NOMO-1 treated with dmso at 0.1 percent for 144 hours (cell line): ENCODE measurements around the gene DRD3.

Experiments used
- DNase-seq: peaks from one replicate; lab custom pipeline; 2025; ENCODE audit not compliant: unreplicated experiment; lab: John Stamatoyannopoulos, UW

Gene DRD3

DNA sequence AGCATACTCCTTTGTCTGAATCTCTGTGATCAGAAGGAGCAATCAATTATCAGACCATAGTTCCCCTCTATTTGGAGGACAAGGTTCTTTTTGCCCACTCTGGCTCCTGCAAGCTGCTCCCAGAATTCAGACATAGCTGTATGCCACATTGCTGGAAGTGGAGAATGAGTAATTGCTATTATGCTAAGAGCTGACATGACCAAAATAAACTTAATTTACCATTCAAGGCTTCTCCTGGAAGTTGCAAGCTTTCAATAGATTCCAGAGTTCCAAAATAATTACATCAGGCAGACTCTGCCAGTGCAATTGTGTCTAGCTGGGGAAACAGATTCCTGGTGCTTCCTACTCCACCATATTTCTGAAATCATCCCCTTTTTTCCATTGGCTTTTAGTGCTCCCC lies 7.6 kb upstream of the DRD3 start:
- no peak for DNase-seq

DNA sequence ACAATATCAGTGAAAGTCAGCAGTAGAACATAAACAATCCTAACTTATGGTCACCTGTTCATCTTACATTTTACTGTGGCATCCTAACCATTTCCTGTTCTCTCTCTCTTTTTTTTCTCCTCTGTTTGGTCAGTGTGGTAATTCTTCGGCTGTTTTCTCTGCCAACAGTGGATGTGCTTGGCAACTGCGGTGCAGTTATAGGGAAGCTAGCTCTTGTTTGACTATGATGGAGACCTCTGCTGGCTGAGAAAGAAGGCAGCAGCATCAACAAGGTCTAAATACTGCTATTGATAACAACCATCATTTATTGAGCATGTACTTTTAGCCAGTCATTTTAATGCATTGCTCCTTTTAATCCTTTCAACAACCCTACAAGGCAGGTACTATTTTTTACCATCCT lies 723 bp upstream of the DRD3 start:
- DNase-seq: no peak

DNA sequence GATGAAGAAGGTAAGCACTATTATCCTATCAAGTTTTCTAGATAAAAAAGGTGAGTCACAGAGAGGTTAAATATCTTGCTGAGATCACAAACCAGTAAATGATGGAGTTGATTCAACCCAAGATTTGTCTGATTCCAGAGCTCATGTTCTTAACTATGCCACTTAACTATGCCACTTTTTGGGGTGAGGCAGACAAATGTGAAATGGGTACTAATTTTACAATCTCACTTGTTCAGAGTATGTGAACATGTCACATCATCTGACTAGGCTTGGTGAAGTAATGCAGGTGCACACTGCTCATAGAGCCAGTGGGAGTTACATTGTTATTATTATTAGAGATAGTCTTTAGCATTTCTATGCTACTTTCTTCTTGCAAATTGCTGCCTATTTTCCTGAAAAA lies 2.0 kb downstream of the DRD3 start:
- DNase-seq: no peak

DNA sequence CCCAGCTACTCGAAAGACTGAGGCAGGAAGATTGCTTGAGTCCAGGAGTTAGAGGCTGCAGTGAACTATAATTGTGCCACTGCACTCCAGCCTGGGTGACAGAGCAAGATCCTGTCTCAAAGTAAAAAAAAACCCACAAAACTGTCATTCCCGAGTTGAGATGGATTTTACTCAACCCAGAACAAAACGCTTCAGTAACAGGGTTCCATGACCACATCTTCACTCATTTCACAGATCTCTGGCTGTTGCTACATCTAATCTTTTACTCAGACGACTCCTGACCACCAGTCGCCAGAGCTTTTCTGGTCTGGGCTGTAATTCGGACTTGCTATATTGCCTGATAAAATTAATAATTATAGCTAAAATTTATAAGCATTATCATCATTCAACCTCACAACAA lies 2.4 kb downstream of the DRD3 start:
- DNase-seq: no peak

DNA sequence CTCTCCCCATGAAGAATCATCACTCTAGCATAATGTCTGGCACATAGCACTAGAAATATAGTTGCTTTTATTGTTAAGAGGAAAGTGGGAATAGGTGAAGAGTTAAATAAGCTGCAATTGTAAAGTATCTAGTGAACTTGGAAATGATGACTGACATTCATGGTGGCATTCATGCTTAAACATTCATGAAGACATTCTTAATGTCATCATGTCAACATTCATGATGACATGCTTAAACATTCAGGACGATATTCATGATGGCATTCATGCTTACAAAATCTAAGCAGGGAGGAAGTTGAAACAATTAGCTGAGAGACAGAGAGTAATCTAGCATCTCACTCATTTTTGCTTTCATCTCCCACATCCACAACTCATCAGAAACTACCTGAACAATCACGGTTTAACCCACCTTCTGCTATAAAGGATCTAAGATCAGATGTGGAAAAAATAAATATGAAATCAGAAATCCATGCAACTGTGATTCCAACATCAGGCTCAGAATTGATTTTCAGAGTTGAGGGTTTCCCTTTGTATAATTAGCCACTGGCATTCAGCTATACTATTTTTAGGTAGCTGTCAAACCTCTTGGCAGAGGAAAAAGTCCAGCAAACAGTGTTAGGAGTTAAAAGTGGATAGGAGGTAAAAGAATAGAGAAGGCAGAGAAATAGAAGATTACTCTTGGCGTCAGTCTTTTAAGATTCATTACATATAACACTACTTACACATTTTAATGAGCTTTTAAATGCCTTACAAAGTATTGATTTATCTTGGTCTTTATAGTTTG lies 3.5 kb downstream of the DRD3 start:
- DNase-seq: no peak

DNA sequence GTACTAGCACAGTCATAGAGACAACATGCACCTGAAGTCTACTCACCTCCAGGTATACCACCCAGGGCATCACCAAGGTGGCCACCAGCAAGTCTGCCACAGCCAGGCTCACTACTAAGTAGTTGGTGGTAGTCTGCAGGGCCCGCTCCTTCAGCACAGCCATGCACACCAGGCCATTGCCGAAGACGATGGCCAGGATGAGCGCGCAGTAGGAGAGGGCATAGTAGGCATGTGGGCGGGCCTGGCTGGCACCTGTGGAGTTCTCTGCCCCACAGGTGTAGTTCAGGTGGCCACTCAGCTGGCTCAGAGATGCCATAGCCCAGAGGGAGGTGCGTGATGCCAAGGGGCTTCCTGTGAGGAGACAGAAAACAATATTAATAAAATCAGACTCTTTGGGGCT lies 7.2 kb downstream of the DRD3 start:
- DNase-seq: no peak

DNA sequence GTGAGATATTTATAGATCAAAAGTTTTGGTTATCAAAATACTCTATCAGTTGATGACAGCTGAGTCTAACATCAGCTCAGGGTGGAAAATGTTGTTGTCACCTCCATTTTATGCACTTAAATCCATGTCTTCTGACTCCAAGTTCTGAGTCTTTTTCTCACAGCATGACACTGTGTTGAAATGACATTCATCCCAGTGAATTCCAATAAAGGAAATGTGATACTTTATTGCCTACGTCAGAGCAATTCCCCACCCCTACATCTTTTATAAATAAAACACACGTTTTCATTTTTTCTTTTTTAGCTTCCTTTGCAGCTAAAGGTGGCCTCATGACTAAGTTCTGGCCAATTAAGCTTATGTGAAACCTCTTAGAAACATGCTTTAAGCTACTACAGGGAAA lies 10.7 kb downstream of the DRD3 start:
- DNase-seq: no peak

DNA sequence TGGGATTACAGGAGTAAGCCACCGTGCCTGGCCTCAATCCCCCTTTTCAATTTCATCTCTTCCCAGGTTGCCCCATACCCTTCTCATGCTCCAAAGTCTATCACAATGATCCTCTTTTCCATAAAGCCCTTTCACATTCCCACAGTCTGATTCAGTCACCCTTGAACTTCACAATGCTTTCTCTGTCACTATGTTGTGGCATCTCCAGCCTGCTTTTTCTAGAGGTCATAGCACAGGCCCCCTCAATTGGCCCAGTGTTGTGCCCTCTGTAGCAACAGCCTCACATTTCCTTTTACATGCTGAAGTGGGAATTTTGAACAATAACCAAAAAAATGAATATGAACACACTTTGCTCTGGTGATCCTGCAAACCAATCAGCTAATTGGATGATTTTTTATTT lies 21.5 kb downstream of the DRD3 start:
- no peak for DNase-seq

DNA sequence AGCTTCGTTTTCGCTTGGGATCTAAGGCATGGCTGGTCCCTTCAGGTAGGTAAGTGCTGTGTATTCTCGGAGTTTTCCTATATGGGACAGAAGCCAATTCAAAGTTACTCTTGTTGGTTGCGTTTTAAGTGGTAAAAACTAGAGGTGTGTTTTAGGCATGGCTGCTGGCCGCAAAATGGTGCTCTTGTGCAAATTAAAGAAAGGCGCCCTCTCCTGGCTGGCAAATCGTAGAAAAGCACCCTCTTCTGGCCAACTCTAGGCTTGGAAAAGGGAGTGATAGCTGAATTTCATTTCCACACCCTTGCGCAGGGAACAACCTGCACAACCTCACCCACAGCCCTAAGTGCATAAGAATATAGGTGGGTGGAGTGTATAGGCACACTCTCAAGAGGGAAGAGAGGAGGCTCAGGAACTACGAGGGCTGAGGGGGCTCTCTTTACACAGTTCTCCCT lies 23.5 kb downstream of the DRD3 start:
- DNase-seq: peak; percentile 21

DNA sequence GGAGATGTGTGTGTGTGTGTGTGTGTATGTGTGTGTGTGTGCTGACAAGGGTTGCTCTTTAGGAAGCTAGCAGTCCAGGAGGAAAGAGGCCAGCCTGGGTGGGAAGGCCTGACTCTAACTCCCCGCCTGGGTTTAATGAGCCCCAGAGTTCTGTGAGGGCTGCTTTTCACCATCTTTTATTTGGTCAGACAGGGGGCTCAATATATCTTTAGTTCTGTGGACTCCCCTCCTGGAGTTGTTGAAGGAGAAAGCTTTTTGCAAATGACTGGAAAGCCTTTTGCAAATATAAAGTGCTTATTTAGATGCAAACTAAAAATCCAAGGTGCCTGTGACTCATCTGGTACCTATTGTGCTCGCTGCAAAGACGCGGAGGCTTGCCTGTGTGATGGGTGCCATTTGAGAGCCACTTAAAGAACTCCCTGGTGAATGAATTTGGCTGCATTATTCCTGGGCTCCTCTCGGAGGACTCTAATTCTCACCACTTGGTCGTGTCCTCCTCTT lies 24.5 kb downstream of the DRD3 start:
- DNase-seq: no peak

DNA sequence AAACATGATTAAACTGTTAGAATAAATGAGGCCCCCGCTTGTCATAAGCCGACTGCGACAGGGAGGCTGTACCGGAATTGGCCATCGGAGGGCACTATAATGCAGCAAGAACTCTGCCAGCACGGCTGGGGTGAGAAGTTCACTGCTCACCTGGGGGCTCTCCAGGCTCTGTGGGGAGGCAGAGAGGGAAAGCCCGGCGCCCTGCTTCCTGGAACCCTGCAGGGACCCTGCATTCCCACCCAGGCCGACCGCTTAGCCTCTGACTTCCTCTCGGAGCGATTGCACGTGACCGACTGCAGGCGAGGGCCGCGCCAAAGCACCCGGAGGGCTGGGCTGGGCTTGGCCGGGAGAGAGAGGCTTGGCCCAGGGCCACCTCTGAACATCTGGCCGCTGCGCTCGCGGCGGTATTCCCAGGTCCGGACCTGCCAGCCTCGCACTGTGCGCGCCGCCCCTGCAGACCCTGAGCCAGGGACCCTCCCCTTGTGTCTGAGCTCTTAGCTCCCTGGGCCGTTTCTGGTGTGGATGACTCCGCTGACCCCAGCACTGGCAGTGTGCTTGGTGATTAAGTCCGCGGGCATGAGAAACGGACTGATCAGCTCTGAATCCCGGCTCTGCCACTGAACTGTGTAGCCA lies 26.2 kb downstream of the DRD3 start:
- DNase-seq: peak; percentile 37

DNA sequence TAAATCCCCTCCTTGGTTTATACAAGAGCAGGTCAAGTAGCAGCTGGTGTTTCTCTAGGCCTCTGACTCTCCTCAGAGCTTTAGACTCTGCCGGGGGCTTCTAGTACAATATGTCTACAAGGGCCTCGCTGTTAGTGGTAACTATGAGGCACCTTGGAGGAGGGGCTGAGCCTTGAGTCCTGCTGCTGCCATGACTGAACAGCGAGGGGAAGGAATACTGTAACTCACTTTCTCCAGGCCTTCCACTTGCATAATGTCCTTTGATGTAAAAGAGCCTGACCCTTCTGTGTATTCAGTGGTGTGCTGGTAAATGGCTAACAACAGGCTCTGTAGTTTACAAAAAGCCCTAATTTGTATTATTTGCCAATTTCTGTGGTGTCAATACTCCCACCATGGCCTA lies 27.8 kb downstream of the DRD3 start:
- DNase-seq: no peak

DNA sequence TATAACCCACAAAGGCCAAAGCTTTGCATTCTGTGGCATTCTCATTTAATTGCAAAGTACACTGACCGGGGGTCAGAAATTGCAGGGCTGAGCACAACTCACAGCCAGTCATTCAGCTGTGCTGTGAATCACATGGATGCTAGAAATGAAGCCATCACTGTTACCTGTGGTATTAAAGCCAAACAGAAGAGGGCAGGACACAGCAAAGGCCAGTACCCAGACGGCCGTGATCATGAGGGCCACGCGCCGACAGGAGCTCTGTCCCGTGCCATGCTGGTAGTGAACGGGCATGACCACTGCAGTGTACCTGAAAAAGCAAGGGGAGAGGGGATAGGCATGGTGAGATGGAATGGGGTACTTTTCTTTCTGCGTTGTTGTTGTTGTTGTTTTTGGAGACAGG lies 31.6 kb downstream of the DRD3 start:
- DNase-seq: no peak

DNA sequence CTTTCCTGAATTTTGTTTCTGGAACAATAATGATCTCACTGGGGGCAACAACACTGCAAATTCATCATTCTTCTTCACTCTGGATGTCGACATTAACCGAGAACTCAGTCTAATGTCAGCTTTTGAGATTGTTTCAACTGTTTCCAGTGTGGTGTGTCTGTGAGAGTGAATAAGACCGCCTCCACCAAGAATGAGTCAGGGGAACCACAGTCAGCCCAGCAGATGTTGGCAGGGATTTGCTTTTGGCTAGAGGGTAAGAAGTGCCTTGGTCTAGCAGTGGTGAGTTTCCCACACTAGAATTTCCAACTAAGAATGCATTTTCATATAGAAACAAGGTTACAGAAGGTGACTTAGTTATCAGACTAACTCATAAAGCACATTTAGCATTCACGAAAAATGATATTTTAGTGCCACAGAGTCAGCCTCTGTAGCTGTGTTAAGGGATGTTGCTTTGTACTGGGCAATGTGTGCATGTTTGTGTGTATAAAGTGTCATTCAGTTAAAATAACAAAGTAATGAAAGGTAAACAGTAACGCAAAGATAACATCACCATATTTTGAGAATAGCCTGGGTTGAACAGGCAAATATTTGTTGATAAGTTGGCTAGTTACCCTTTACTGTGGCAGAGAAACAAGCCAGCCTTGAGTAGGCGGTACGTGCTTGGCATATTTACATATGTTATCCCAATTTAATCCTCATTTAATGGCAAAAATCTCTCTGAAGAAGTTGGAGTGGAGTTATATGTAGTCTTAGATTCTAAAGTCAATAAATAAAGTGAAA lies 33.8 kb downstream of the DRD3 start:
- DNase-seq: no peak

DNA sequence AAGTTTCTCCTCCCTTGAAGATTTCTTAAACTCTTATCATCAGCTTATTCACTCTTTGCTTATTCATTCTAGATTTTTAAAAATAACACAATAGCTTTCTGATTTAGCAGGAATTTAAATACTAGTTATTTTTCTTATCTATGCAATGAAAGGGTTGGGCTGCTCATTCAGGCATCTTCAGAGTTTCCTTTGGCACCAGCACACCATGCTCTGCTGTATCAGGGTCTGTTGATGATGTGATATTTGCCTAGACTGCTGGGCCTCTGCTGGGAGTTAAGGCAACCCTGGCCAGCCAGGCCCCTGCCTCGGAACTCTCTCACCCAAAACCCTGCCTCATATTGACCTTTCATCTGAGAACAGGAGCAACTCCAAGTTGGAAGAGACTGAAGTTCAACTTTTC lies 35.0 kb downstream of the DRD3 start:
- DNase-seq: no peak

DNA sequence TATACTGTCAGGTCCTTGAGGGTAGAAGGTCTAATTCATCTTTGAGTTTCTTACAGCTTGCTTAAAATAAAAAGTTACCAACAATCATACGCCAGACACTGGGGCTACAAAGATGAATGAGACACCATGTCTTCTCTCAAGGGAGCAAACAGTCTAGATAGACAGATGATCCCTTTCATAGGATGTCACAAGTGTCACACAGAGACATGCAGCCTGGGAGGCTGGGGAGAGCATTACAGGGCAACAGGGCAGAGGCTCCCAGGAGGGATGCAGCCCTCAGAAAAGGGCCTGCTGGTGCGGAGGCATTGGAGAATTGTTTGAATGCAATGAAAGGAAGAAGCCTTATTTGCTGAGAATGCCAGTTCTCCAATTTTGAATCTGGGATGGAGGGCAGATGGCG lies 39.0 kb downstream of the DRD3 start:
- no peak for DNase-seq

DNA sequence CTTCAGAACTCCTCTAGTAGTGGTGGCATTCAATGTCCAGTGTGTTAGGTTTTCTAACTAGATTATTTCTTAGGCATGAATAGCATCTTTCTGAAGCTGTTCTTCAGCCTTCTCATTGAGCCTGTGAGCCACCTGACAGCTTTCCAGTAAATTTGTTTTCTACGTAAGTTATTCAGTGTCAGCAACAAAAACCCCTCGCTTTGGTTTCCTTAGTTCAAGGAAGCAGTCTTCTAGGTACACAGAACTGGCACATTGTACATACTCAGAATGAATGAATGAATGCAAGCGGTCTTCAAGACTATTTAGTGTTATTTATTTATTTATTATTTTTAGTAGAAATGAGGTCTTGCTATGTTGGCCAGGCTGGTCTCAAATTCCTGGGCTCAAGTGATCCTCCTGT lies 44.9 kb downstream of the DRD3 start:
- no peak for DNase-seq

DNA sequence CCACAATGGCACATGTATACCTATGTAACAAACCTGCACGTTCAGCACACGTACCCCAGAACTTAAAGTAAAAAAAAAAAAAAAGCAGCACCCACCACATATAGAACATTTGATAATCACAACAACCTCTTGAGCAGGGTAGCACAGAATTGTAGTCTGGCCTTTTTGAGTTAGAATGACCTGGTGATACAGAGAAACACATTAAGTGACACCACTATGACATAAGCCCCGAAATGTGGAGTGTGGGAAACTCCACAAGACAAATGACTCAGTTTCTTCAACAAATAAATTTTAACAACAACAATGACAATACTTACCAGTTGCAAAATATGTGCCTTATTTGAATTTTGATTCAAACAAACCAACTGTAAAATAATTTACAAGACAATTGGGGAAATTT lies 46.4 kb downstream of the DRD3 start:
- no peak for DNase-seq

DNA sequence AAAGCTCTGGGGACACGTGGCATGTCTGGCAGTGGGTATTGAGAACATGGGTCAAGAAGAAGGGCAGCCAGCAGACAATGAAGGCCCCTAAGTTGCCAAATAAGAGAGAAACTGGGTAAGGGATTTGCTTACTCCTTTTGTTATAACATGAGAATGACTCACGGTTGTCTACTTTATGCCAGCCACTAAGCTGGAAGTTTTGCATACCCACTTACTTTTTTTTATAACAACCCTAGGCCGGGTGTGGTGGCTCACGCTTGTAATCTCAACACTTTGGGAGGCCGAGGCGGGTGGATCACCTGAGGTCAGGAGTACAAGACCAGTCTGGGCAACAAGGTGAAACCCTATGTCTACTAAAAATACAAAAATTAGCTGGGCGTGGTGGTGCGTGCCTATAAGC lies 50.0 kb downstream of the DRD3 start:
- DNase-seq: no peak

DNA sequence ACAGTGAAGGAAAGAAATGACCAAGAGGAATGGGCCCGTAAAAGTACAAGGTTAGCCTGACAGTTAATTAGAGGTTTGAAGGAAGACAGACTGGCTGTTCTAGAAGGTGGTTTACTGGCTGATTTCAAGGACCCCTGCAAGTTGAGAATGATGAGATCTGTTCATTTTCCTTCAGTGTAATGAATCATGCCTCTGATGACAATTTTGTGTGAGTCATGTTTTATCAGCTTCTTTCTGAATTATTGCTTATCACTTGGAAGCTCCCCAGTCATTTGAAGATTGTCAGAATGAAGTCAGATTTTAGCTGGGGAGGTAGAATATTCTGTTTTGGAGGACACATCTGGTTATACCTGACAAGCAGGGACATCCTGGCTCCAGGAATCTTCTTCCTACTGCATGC lies 50.6 kb downstream of the DRD3 start:
- DNase-seq: no peak

DNA sequence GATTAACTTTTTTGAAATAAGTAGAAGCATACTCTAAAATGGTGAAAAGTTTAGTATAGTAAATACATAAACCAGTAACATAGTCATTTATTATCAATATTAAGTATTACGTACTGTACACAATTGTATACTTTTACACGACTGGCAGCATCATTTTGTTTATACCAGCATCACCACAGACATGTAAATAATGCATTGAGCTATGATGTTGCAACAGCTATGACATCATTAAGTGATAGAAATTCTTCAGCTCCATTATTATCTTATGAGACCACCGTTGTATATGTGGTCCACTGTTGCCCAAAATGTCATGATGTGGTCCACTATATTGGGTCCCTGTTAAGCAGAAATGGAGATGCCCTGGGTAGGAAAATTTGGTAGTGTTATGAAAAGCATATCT lies 51.3 kb downstream of the DRD3 start:
- DNase-seq: no peak

DNA sequence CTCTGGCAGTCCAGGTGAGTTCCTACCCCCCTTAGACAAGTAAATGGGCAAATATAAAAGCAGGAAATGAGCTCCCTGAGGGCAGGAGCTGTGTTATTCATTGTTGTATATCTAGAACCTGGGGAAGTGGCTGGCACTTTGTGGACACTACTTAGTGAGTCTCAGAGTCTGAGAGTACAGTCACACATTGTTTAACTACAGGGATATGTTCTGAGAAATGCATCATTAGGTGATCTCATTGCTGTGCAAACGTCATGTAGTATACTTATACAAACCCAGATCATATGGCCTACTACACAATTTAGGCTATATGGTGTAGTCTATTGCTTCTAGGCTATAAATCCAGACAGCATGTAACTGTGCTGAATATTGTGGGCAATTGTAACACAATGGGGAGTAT lies 52.4 kb downstream of the DRD3 start:
- DNase-seq: no peak
